Lower leg skin (tissue), 4 donors: Measurements from ENCODE around the gene ZNF526. TPM values are rescaled to one million over a fixed set of nuclear protein-coding genes. Genes with fewer than 3 reads are reported as not detected.

Experiments
- DNase-seq, 2 donors: peaks; one replicate each; pipeline ENCODE4 v3.0.0-alpha.2; 2019; ENCODE audit warnings: low spot score in 2 of 2
- H3K4me3 ChIP-seq: fragments of 200-600 bp; sonication (generic); 2 replicates; pipeline ENCODE4 v1.5.1; 2017; ENCODE audit warnings: mild to moderate bottlenecking, low read depth; ENCODE audit not compliant: poor library complexity, severe bottlenecking
- POLR2A ChIP-seq, 2 donors: fragments of 450-650 bp; IDR thresholded peaks; one replicate each; pipeline ENCODE4 v1.6.1; 2016 to 2017; ENCODE audit warnings: antibody characterized with exemption in 2 of 2, mild to moderate bottlenecking in 1 of 2, moderate library complexity in 1 of 2
- WGBS, 2 donors: methylation state at CpG; one replicate each; pipeline ENCODE4 v1.1.5; 2018; 5-methylcytosine and 5-hydroxymethylcytosine counted together
- intact Hi-C: fragments of 100-400 bp; cut with DNase I; formaldehyde crosslinking; loops from one replicate; pipeline ENCODE4 v1.15.0; 2023; ENCODE audit warnings: low total_unique reads
- total RNA-seq, 4 donors: library from RNA; depleted of rRNA; stranded (reverse); fragments of >200 nt; gene quantifications; one replicate each; pipeline ENCODE4 v1.1.0, GENCODE V29; 2016
- TF ChIP-seq, protein P1 (sequence below), 3 donors: fragments of 450-650 bp; IDR thresholded peaks; one replicate each; pipeline ENCODE4 v1.5.1; 2016; ENCODE audit warnings: antibody characterized with exemption in 3 of 3, mild to moderate bottlenecking in 3 of 3, moderate library complexity in 2 of 3

The ZNF526 gene
- total RNA-seq, 4 donors from 2014 or later: 6.9 to 10.7 (median 8.6) TPM

DNA sequence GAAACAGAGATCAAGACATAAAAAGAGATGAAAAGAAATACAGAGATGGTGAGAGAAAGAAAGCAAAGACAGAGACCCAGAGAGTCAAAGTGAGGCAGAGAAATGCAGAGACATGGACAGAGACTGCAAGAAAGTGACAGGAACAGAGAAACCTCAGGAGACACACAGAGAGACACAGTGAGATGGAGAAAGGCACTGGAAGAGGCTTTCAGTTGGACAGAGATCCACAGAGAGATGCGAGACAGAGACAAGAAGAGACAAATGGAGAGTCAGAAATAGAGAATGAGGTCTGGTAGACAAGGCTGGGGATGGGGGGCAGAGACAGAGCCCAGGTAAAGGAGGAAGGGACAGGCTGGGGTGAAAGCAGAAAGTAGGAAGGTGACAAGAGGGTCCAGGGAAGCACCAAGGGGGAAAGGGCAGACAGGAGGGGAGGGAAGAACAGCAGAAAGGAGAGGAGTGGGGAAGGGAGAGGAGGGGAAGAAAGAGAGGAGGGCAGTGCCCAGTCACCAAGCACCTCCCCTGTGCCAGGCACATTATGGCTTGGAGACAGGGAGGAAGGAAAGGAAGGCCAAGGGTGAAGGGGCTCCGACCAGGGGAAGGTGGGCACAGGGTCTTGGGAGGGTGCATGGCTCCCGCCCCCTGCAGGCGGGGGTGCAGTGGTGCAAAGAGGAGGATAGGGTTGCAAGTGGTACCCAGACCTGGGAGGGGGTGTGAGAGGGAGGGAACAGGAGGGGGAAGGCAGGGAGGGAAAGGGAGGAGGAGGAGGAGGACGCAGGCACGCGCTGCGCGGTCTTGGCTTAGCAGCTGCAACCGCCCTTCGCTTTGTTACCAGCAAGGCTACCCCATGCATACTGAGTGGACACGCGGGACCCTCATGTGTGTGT lies 41.1 kb upstream of the ZNF526 start:
- no peak for DNase-seq

DNA sequence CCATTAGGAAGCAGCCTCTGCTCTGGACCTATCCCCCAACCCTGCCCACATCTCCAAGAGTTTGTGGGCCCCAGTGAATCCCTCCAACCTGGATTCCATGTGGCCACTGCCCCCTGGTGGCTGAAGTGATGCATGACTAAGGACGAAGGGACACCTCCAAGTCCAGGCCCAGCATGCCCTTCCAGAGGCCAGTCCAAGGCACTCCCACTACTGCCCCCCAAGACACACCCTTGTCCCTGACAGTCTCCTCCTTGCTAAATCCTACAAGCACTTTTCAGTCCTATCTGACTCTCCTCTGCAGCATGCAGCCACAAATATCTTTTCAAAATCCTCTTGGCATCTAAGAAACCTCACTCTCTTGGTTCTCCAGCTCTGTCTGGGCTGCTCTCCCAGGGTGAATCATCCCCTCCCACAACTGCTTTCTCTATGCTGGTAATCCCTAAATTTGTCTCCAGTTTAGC lies 35.7 kb upstream of the ZNF526 start:
- no peak overlapping the region for H3K4me3 ChIP-seq
- TF ChIP-seq, protein P1, sequence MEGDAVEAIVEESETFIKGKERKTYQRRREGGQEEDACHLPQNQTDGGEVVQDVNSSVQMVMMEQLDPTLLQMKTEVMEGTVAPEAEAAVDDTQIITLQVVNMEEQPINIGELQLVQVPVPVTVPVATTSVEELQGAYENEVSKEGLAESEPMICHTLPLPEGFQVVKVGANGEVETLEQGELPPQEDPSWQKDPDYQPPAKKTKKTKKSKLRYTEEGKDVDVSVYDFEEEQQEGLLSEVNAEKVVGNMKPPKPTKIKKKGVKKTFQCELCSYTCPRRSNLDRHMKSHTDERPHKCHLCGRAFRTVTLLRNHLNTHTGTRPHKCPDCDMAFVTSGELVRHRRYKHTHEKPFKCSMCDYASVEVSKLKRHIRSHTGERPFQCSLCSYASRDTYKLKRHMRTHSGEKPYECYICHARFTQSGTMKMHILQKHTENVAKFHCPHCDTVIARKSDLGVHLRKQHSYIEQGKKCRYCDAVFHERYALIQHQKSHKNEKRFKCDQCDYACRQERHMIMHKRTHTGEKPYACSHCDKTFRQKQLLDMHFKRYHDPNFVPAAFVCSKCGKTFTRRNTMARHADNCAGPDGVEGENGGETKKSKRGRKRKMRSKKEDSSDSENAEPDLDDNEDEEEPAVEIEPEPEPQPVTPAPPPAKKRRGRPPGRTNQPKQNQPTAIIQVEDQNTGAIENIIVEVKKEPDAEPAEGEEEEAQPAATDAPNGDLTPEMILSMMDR (IDR thresholded peaks at IDR 0.05): peak in 1 of 3 donors; percentile 25
- no peak for TF ChIP-seq POLR2A (IDR thresholded peaks at IDR 0.05)
- DNase-seq: peak; percentile 46 to 92
- 0% methylated on average over 1 of the region's 1 CpG for WGBS, 2 donors
- intact Hi-C loops: no loop called here

More for the DNA sequence above, 41.1 kb upstream of the ZNF526 start:
- no peak for TF ChIP-seq POLR2A (IDR thresholded peaks at IDR 0.05)
- TF ChIP-seq, protein P1 (IDR thresholded peaks at IDR 0.05): no peak
- intact Hi-C loops: no loop called here
- 12 to 15% methylated on average over 13 of the region's 13 CpGs for WGBS, 2 donors
- H3K4me3 ChIP-seq: no peak overlapping the region

DNA sequence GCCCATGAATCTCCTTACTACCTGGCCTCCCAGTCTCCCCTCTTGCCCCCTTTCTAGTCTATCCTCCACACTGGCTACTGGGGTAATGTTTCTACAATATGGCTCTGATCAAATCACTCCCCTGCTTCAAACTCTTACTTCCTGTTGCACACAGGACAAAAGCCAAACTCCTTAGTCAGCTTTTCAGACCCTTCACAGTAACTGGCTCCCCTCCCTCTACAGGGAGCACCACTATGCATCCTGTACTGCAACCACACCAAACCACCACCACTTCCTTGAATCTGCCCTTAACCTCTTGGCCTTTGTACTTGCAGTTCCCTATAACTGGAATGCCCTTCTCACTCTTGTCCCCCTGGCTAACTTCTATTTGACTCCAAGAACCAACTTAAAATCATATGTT lies 34.8 kb upstream of the ZNF526 start:
- TF ChIP-seq, protein P1 (IDR thresholded peaks at IDR 0.05): no peak
- no peak for TF ChIP-seq POLR2A (IDR thresholded peaks at IDR 0.05)
- intact Hi-C loops: no loop called here
- no peak for DNase-seq
- H3K4me3 ChIP-seq: no peak overlapping the region

DNA sequence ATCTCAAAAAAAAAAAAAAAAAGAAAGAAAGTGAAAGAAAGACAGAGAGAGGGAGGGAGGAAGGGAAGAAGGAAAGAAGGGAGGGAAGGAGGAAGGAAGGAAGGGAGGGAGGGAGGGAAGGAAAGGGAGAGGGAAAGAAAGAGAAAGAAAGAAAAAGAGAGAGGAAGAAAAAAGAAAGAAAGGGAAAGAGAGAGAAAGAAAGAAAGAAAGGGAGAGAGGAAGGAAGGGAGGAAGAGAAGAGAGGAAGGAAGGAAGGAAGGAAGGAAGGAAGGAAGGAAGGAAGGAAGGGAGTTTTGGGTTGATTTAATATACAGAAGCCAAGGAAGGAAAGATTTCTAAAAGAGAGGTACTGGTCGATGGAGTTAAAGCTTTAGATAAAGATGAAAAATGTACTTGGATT lies 31.4 kb upstream of the ZNF526 start:
- no peak overlapping the region for H3K4me3 ChIP-seq
- no peak for TF ChIP-seq POLR2A (IDR thresholded peaks at IDR 0.05)
- TF ChIP-seq, protein P1 (IDR thresholded peaks at IDR 0.05): no peak
- WGBS, 2 donors: 84 to 88% methylated on average over 1 of the region's 1 CpG
- intact Hi-C loops: no loop called here
- no peak for DNase-seq

DNA sequence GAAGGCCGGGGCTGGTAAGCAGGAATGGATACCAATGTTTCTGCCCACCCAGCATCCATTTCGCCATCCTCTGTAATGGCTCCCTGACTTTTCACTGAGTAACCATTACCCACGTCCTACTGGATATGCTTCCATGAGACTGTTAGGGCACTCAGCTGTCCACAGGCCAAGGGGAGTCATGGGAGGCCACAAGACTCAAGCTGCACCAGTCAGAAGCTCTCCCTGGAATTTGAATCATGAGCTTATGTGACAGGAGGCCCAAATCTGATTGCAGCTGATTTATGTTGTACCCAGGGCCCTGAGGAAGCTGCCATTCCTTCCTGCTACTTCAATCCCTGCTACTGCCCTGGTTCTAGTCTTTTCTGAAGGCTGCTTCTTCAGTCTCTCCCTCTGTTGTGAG lies 31.0 kb upstream of the ZNF526 start:
- TF ChIP-seq, protein P1 (IDR thresholded peaks at IDR 0.05): no peak
- TF ChIP-seq POLR2A (IDR thresholded peaks at IDR 0.05): no peak
- intact Hi-C loops: no loop called here
- no peak overlapping the region for H3K4me3 ChIP-seq
- no peak for DNase-seq
- WGBS, 2 donors: 67 to 86% methylated on average over 3 of the region's 3 CpGs
